H9 (cell line): ENCODE data around the gene PNMA1. TPM values are rescaled to one million over a fixed set of nuclear protein-coding genes. Genes with fewer than 3 reads are reported as not detected.

ENCODE experiments used
- DNase-seq: peaks from one replicate; pipeline ENCODE4 v3.0.0-alpha.2; 2017
- H2AFZ ChIP-seq: one replicate; pipeline ENCODE4 v1.6.1; 2013; ENCODE audit warnings: mild to moderate bottlenecking, low read length, control low read depth, moderate library complexity
- H2AK5ac ChIP-seq: 2 replicates; pipeline ENCODE4 v1.6.1; 2013; ENCODE audit warnings: low read length, control low read depth, mixed read lengths; ENCODE audit not compliant: insufficient read length
- H2BK120ac ChIP-seq: one replicate; pipeline ENCODE4 v1.6.1; 2013; ENCODE audit warnings: low read depth, mild to moderate bottlenecking, low read length, control low read depth, inconsistent platforms; ENCODE audit not compliant: poor library complexity, severe bottlenecking
- H2BK12ac ChIP-seq: 2 replicates; pipeline ENCODE4 v1.6.1; 2013; ENCODE audit warnings: low read length, control low read depth, mixed read lengths, low read depth; ENCODE audit not compliant: insufficient read length
- H2BK15ac ChIP-seq: 2 replicates; pipeline ENCODE4 v1.6.1; 2013; ENCODE audit warnings: low read depth, low read length, control low read depth
- H2BK20ac ChIP-seq: one replicate; pipeline ENCODE4 v1.6.1; 2013; ENCODE audit warnings: low read depth, mild to moderate bottlenecking, low read length, control low read depth, inconsistent platforms; ENCODE audit not compliant: poor library complexity, severe bottlenecking
- H2BK5ac ChIP-seq: 2 replicates; pipeline ENCODE4 v1.6.1; 2013; ENCODE audit warnings: low read length, control low read depth, mixed read lengths; ENCODE audit not compliant: insufficient read length
- H3K14ac ChIP-seq: 2 replicates; pipeline ENCODE4 v1.6.1; 2013; ENCODE audit warnings: low read length, control low read depth; ENCODE audit not compliant: insufficient read depth
- H3K18ac ChIP-seq: 2 replicates; pipeline ENCODE4 v1.6.1; 2013; ENCODE audit warnings: low read depth, mild to moderate bottlenecking, mixed read lengths, low read length, control low read depth; ENCODE audit not compliant: insufficient read length
- H3K23ac ChIP-seq: 2 replicates; pipeline ENCODE4 v1.6.1; 2013; ENCODE audit warnings: low read length, control low read depth, mixed read lengths, low read depth; ENCODE audit not compliant: insufficient read length
- H3K23me2 ChIP-seq: 2 replicates; pipeline ENCODE4 v1.6.1; 2013; ENCODE audit warnings: low read depth, mild to moderate bottlenecking, mixed read lengths, low read length, control low read depth; ENCODE audit not compliant: insufficient read length, poor library complexity, severe bottlenecking
- H3K27ac ChIP-seq: 2 replicates; pipeline ENCODE4 v1.5.1; 2013; ENCODE audit warnings: low read length, control low read depth, mixed read lengths, low read depth; ENCODE audit not compliant: insufficient read length
- H3K27me3 ChIP-seq: 2 replicates; pipeline ENCODE4 v1.6.1; 2013; ENCODE audit warnings: low read length, control low read depth, inconsistent platforms; ENCODE audit not compliant: insufficient read depth
- H3K4ac ChIP-seq: 2 replicates; pipeline ENCODE4 v1.6.1; 2013; ENCODE audit warnings: low read depth, mild to moderate bottlenecking, control low read depth, inconsistent platforms, low read length, moderate library complexity
- H3K4me1 ChIP-seq: 2 replicates; pipeline ENCODE4 v1.6.1; 2013; ENCODE audit warnings: low read length, control low read depth, inconsistent platforms; ENCODE audit not compliant: insufficient read depth
- H3K4me2 ChIP-seq: 2 replicates; pipeline ENCODE4 v1.6.1; 2013; ENCODE audit warnings: low read length, control low read depth, mixed read lengths; ENCODE audit not compliant: insufficient read length, insufficient read depth
- H3K56ac ChIP-seq: 2 replicates; pipeline ENCODE4 v1.6.1; 2013; ENCODE audit warnings: low read depth, mild to moderate bottlenecking, mixed read lengths, low read length, control low read depth; ENCODE audit not compliant: insufficient read length
- H3K79me1 ChIP-seq: 2 replicates; pipeline ENCODE4 v1.6.1; 2013; ENCODE audit warnings: low read depth, mild to moderate bottlenecking, moderate library complexity, low read length, control low read depth, inconsistent platforms; ENCODE audit not compliant: insufficient read depth, poor library complexity, severe bottlenecking
- H3K79me2 ChIP-seq: 2 replicates; pipeline ENCODE4 v1.6.1; 2013; ENCODE audit warnings: low read length, control low read depth, inconsistent platforms; ENCODE audit not compliant: insufficient read depth
- H3K9ac ChIP-seq: 2 replicates; pipeline ENCODE4 v1.6.1; 2013; ENCODE audit warnings: low read length, control low read depth, mixed read lengths; ENCODE audit not compliant: insufficient read length; ENCODE audit errors: extremely low read depth
- H3K9me3 ChIP-seq: one replicate; pipeline ENCODE4 v1.6.1; 2013; ENCODE audit warnings: low read depth, low read length, inconsistent platforms; ENCODE audit not compliant: control insufficient read depth
- H3T11ph ChIP-seq: one replicate; pipeline ENCODE4 v1.6.1; 2013; ENCODE audit warnings: mild to moderate bottlenecking, low read length, control low read depth, inconsistent platforms
- H4K20me1 ChIP-seq: one replicate; pipeline ENCODE4 v1.6.1; 2013; ENCODE audit not compliant: control insufficient read depth, insufficient read length, insufficient read depth
- H4K5ac ChIP-seq: 2 replicates; pipeline ENCODE4 v1.6.1; 2013; ENCODE audit warnings: low read depth, mild to moderate bottlenecking, mixed read lengths, low read length, control low read depth; ENCODE audit not compliant: insufficient read length
- H4K8ac ChIP-seq: replicated peaks from 2 replicates; pipeline ENCODE4 v1.6.1; 2013; ENCODE audit warnings: low read length, control low read depth, mixed read lengths, low read depth; ENCODE audit not compliant: insufficient read length
- H4K91ac ChIP-seq: 2 replicates; pipeline ENCODE4 v1.6.1; 2013; ENCODE audit warnings: low read depth, mild to moderate bottlenecking, moderate library complexity, mixed read lengths, low read length, control low read depth; ENCODE audit not compliant: insufficient read length
- H3K27ac Mint-ChIP-seq, 3 experiments: 2 replicates in 2 of 3; 3 replicates in 1 of 3; pipeline ENCODE4 v1.8.0; 2020 to 2021; ENCODE audit warnings: mixed read lengths in 3 of 3, mild to moderate bottlenecking in 1 of 3, moderate library complexity in 1 of 3
- H3K27me3 Mint-ChIP-seq: 2 replicates; pipeline ENCODE4 v1.8.0; 2021; ENCODE audit warnings: low read depth, mild to moderate bottlenecking, moderate library complexity, mixed read lengths
- H3K36me3 Mint-ChIP-seq, 3 experiments: 2 replicates in 2 of 3; 3 replicates in 1 of 3; pipeline ENCODE4 v1.8.0; 2020 to 2021; ENCODE audit warnings: low read depth in 3 of 3, mixed read lengths in 3 of 3; ENCODE audit not compliant: insufficient read depth in 1 of 3
- H3K4me1 Mint-ChIP-seq, 2 experiments: 2 replicates each; pipeline ENCODE4 v1.8.0; 2020; ENCODE audit warnings: mixed read lengths in 2 of 2
- H3K4me3 Mint-ChIP-seq, 2 experiments: 2 replicates in 1 of 2; 3 replicates in 1 of 2; pipeline ENCODE4 v1.8.0; 2020 to 2021; ENCODE audit warnings: mild to moderate bottlenecking in 2 of 2, mixed read lengths in 2 of 2, moderate library complexity in 1 of 2
- H3K9me3 Mint-ChIP-seq, 2 experiments: 2 replicates in 1 of 2; 3 replicates in 1 of 2; pipeline ENCODE4 v1.8.0; 2020; ENCODE audit warnings: mild to moderate bottlenecking in 2 of 2, mixed read lengths in 2 of 2, moderate library complexity in 1 of 2
- WGBS: extraction: QIAGEN DNeasy Blood & Tissue Kit; methylation state at CpG from one replicate; pipeline ENCODE4 v1.1.7; 2013; ENCODE audit warnings: missing lambda C conversion rate, low lambda C conversion rate, mixed read lengths; ENCODE audit not compliant: insufficient read length; ENCODE audit errors: extremely low coverage; 5-methylcytosine and 5-hydroxymethylcytosine counted together
- total RNA-seq: library from RNA; stranded (reverse); gene quantifications from 2 replicates; pipeline ENCODE4 v1.2.1, GENCODE V29; 2021
- TF ChIP-seq, protein P1 (sequence below): fragments of 200-600 bp; sonication (generic); conservative IDR thresholded peaks from 3 replicates; pipeline ENCODE4 v1.8.0; 2021; ENCODE audit warnings: antibody characterized with exemption, mild to moderate bottlenecking

Gene PNMA1
- total RNA-seq, 1 experiment from 2014 or later = 56.1 TPM

DNA sequence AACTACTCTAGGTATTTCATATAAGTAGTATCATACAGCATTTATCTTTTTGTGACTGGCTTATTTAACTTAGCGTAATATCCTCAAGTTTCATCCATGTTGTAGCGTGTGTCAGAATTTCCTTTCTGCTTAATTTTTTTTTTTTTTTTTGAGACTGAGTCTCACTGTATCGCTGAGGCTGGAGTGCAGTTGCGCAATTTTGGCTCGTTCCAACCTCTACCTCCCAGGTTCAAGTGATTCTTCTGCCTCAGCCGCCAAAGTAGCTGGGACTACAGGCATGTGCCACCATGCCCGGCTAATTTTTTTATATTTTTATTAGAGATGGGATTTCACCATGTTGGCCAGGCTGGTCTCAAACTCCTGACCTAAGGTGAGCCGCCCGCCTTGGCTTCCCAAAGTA, 28.9 kb downstream of the PNMA1 start:
- Histone ChIP-seq H3K79me1 (no peaks in the 10 kb centered on the region), H4K20me1 (no peaks in the 10 kb centered on the region), H4K8ac (no peak overlapping the region), H3K23ac (no peak overlapping the region), H2BK20ac (no peak overlapping the region), H2BK15ac (no peak overlapping the region), H3K79me2 (no peaks in the 10 kb centered on the region), H3K9me3 (no peaks in the 10 kb centered on the region), H3K4me1 (no peaks in the 10 kb centered on the region), H2AFZ (no peak overlapping the region), H4K5ac (no peak overlapping the region), H3T11ph (no peak overlapping the region), H3K27me3 (no peaks in the 10 kb centered on the region), H3K9ac (no peak overlapping the region), H3K4ac (no peak overlapping the region), H3K23me2 (no peaks in the 10 kb centered on the region), H2BK5ac (no peak overlapping the region), H2BK12ac (no peak overlapping the region), H3K14ac (no peak overlapping the region), H3K4me2 (no peak overlapping the region), H4K91ac (no peak overlapping the region), H3K56ac (no peak overlapping the region), H3K18ac (no peak overlapping the region), H2BK120ac (no peak overlapping the region), H2AK5ac (no peak overlapping the region), H3K27ac (no peak overlapping the region)
- WGBS = no CpG with 5 or more reads among the region's 9 CpGs
- H3K4me3 Mint-ChIP-seq = no peak overlapping the region
- H3K27ac Mint-ChIP-seq = no peak overlapping the region
- no peaks in the 10 kb centered on the region for H3K9me3 Mint-ChIP-seq
- H3K4me1 Mint-ChIP-seq = no peaks in the 10 kb centered on the region
- H3K27me3 Mint-ChIP-seq = no peaks in the 10 kb centered on the region
- DNase-seq = no peak
- peaks cover 1 to 3% (median 2%) of the 10 kb centered on the region in 3 experiments; a peak in 3 of 7 replicates for H3K36me3 Mint-ChIP-seq
- TF ChIP-seq, protein P1, sequence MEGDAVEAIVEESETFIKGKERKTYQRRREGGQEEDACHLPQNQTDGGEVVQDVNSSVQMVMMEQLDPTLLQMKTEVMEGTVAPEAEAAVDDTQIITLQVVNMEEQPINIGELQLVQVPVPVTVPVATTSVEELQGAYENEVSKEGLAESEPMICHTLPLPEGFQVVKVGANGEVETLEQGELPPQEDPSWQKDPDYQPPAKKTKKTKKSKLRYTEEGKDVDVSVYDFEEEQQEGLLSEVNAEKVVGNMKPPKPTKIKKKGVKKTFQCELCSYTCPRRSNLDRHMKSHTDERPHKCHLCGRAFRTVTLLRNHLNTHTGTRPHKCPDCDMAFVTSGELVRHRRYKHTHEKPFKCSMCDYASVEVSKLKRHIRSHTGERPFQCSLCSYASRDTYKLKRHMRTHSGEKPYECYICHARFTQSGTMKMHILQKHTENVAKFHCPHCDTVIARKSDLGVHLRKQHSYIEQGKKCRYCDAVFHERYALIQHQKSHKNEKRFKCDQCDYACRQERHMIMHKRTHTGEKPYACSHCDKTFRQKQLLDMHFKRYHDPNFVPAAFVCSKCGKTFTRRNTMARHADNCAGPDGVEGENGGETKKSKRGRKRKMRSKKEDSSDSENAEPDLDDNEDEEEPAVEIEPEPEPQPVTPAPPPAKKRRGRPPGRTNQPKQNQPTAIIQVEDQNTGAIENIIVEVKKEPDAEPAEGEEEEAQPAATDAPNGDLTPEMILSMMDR = no peak
